Stomach (tissue), 4 donors: Measurements from ENCODE around the gene FNDC10.

Source experiments
- EP300 ChIP-seq: sonication (generic); formaldehyde crosslinking; IDR thresholded peaks from one replicate; pipeline ENCODE4 v1.6.1; 2017; ENCODE audit warnings: antibody characterized with exemption
- POLR2A ChIP-seq, 4 donors: fragments of 450-650 bp; IDR thresholded peaks; one replicate each; pipeline ENCODE4 v1.6.1; 2016; ENCODE audit warnings: antibody characterized with exemption in 4 of 4, control low read depth in 2 of 4, mild to moderate bottlenecking in 1 of 4, moderate library complexity in 1 of 4
- POLR2AphosphoS5 ChIP-seq, 3 donors: sonication (generic); formaldehyde crosslinking; IDR thresholded peaks; one replicate each; pipeline ENCODE4 v1.6.1; 2016; ENCODE audit warnings: antibody characterized with exemption in 3 of 3
- TF ChIP-seq, protein P1 (sequence below), 7 experiments: fragments of 450-650 bp in 4 of 7; fragments of 200-600 bp in 3 of 7; sonication (generic) in 3 of 7; IDR thresholded peaks; one replicate each; pipeline ENCODE4 v1.5.1; 2016 to 2019; ENCODE audit warnings: antibody characterized with exemption in 7 of 7, control low read depth in 2 of 7, mild to moderate bottlenecking in 1 of 7

DNA sequence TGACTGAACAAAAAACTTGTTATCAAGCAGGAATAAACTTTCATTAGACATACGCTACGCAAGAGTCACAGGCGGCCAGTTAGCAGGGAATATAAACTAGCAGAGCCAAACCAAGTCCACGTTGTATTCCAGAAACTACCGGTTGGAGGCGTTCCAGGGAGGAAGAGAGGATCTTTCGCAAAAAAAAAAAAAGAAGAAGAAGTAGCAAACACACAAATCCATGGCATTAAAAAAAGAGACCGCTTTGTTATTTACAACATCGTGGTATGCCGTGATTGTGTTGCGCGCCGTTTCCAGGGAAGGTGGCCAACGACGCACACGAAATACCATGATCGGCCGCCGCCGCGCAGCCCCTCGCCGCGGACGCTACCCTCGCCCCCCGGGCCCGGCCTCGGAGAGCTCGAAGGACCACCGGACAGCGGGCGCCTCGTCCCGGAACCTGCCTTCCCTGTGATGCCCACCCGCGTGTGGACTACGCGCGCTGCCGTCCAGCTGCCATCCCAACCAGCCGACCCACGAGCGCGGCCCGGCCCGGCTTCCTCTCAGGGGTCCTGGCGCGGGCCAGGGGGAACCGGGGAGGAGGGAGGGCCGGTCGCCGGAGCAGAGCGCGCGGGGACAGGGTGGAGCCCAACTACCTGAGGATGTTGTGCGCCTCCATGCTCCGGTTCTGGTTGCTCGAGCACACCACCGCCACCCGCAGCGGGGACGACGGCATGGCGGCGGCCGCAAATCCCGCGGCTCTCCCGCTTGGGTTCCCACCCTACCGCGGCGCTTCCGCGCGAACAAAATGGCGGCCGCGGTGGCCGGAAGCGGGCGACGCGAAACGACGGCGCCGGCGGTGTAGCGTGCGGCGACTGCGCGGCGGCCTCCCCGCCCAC lies 25.9 kb downstream of the FNDC10 start:
- TF ChIP-seq POLR2A (IDR thresholded peaks at IDR 0.05) = no peak
- TF ChIP-seq POLR2AphosphoS5 (IDR thresholded peaks at IDR 0.05) = peak in 1 of 3 donors; percentile 1
- TF ChIP-seq, protein P1, sequence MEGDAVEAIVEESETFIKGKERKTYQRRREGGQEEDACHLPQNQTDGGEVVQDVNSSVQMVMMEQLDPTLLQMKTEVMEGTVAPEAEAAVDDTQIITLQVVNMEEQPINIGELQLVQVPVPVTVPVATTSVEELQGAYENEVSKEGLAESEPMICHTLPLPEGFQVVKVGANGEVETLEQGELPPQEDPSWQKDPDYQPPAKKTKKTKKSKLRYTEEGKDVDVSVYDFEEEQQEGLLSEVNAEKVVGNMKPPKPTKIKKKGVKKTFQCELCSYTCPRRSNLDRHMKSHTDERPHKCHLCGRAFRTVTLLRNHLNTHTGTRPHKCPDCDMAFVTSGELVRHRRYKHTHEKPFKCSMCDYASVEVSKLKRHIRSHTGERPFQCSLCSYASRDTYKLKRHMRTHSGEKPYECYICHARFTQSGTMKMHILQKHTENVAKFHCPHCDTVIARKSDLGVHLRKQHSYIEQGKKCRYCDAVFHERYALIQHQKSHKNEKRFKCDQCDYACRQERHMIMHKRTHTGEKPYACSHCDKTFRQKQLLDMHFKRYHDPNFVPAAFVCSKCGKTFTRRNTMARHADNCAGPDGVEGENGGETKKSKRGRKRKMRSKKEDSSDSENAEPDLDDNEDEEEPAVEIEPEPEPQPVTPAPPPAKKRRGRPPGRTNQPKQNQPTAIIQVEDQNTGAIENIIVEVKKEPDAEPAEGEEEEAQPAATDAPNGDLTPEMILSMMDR (IDR thresholded peaks at IDR 0.05) = no peak
- TF ChIP-seq EP300 = no peak
